ENCODE measurements around the gene KCNH6. TPM values are rescaled to one million over a fixed set of nuclear protein-coding genes. Genes with fewer than 3 reads are reported as not detected.
A peak's percentile ranks its signal among the peaks of the same experiment; 100 is the strongest.

The KCNH6 gene
- total RNA-seq, 1 experiment from 2014 or later: 1.6 TPM

DNA sequence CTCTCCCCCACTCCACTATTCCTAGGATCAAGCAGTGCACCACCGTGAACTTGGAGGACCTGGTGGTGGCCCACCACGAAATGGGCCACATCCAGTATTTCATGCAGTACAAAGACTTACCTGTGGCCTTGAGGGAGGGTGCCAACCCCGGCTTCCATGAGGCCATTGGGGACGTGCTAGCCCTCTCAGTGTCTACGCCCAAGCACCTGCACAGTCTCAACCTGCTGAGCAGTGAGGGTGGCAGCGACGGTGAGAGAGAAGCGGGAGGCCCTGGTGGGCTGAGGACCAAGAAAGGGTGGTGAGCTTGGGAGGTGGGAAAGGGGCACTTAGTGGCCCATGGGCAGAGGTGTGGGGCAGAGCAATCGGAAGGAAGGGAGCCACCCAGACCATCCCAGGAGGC, 29.7 kb upstream of the KCNH6 start:
- H3K9ac ChIP-seq (ENCODE audit: extremely low read depth, insufficient read length, low read length): no peak overlapping the region
- no CpG with 5 or more reads among the region's 9 CpGs for WGBS (ENCODE audit: extremely low coverage, insufficient read length, low lambda C conversion rate)

More for the DNA sequence above, 29.7 kb upstream of the KCNH6 start:
- no peak overlapping the region for H4K91ac ChIP-seq (ENCODE audit: insufficient read length, low read depth, low read length)
- no peak overlapping the region for H2BK12ac ChIP-seq (ENCODE audit: insufficient read length, low read depth, low read length)
- no peaks in the 10 kb centered on the region for H3K9me3 Mint-ChIP-seq
- TF ChIP-seq, protein P1, sequence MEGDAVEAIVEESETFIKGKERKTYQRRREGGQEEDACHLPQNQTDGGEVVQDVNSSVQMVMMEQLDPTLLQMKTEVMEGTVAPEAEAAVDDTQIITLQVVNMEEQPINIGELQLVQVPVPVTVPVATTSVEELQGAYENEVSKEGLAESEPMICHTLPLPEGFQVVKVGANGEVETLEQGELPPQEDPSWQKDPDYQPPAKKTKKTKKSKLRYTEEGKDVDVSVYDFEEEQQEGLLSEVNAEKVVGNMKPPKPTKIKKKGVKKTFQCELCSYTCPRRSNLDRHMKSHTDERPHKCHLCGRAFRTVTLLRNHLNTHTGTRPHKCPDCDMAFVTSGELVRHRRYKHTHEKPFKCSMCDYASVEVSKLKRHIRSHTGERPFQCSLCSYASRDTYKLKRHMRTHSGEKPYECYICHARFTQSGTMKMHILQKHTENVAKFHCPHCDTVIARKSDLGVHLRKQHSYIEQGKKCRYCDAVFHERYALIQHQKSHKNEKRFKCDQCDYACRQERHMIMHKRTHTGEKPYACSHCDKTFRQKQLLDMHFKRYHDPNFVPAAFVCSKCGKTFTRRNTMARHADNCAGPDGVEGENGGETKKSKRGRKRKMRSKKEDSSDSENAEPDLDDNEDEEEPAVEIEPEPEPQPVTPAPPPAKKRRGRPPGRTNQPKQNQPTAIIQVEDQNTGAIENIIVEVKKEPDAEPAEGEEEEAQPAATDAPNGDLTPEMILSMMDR (conservative IDR thresholded peaks at IDR 0.05): no peak
- no peak overlapping the region for H3K27ac ChIP-seq (ENCODE audit: insufficient read length, low read depth, low read length)
- H3K23ac ChIP-seq (ENCODE audit: insufficient read length, low read depth, low read length): no peak overlapping the region
- no peak overlapping the region for H3T11ph ChIP-seq (ENCODE audit: low read length)
- no peak overlapping the region for H3K56ac ChIP-seq (ENCODE audit: insufficient read length, low read depth, low read length)
- H2BK120ac ChIP-seq (ENCODE audit: low read depth, low read length, poor library complexity, severe bottlenecking): no peak overlapping the region
- no peaks in the 10 kb centered on the region for H3K27me3 Mint-ChIP-seq (ENCODE audit: low read depth)
- peak overlapping the region in 1 of 3 experiments; percentile 27; a peak in 1 of 7 replicates for H3K27ac Mint-ChIP-seq
- H3K4me1 Mint-ChIP-seq: peaks cover 6 to 12% of the 10 kb centered on the region in 2 experiments
- H3K4ac ChIP-seq (ENCODE audit: low read depth, low read length): no peak overlapping the region
- no peaks in the 10 kb centered on the region for H3K9me3 ChIP-seq (ENCODE audit: control insufficient read depth, low read depth, low read length)
- no peak overlapping the region for H4K8ac ChIP-seq (replicated peaks; ENCODE audit: insufficient read length, low read depth, low read length)
- no peak overlapping the region for H2AFZ ChIP-seq (ENCODE audit: low read length)
- H3K18ac ChIP-seq (ENCODE audit: insufficient read length, low read depth, low read length): no peak overlapping the region
- H3K79me1 ChIP-seq (ENCODE audit: insufficient read depth, low read depth, low read length, poor library complexity, severe bottlenecking): no peaks in the 10 kb centered on the region
- H3K27me3 ChIP-seq (ENCODE audit: insufficient read depth, low read length): no peaks in the 10 kb centered on the region
- no peak overlapping the region for H4K5ac ChIP-seq (ENCODE audit: insufficient read length, low read depth, low read length)
- no peaks in the 10 kb centered on the region for H3K79me2 ChIP-seq (ENCODE audit: insufficient read depth, low read length)
- H2BK15ac ChIP-seq (ENCODE audit: low read depth, low read length): no peak overlapping the region
- no peak overlapping the region for H2BK20ac ChIP-seq (ENCODE audit: low read depth, low read length, poor library complexity, severe bottlenecking)
- H3K4me1 ChIP-seq (ENCODE audit: insufficient read depth, low read length): no peaks in the 10 kb centered on the region
- H3K4me2 ChIP-seq (ENCODE audit: insufficient read depth, insufficient read length, low read length): no peak overlapping the region
- no peak for DNase-seq
- H2BK5ac ChIP-seq (ENCODE audit: insufficient read length, low read length): no peak overlapping the region
- H3K4me3 Mint-ChIP-seq: no peak overlapping the region
- no peaks in the 10 kb centered on the region; a peak in 1 of 7 replicates for H3K36me3 Mint-ChIP-seq (ENCODE audit: insufficient read depth in 1 of 3, low read depth in 3 of 3)
- H2AK5ac ChIP-seq (ENCODE audit: insufficient read length, low read length): no peak overlapping the region
- H3K23me2 ChIP-seq (ENCODE audit: insufficient read length, low read depth, low read length, poor library complexity, severe bottlenecking): no peaks in the 10 kb centered on the region
- H3K14ac ChIP-seq (ENCODE audit: insufficient read depth, low read length): no peak overlapping the region
- H4K20me1 ChIP-seq (ENCODE audit: control insufficient read depth, insufficient read depth, insufficient read length): no peaks in the 10 kb centered on the region

Measured in H9 (cell line).